ENCODE measurements around the gene TNNT1.
"Not testable (repeated sequence)": the region's sequence is repeated elsewhere in the genome, so short reads cannot be mapped to it uniquely, and the experiment has no call there.

TNNT1 gene

DNA sequence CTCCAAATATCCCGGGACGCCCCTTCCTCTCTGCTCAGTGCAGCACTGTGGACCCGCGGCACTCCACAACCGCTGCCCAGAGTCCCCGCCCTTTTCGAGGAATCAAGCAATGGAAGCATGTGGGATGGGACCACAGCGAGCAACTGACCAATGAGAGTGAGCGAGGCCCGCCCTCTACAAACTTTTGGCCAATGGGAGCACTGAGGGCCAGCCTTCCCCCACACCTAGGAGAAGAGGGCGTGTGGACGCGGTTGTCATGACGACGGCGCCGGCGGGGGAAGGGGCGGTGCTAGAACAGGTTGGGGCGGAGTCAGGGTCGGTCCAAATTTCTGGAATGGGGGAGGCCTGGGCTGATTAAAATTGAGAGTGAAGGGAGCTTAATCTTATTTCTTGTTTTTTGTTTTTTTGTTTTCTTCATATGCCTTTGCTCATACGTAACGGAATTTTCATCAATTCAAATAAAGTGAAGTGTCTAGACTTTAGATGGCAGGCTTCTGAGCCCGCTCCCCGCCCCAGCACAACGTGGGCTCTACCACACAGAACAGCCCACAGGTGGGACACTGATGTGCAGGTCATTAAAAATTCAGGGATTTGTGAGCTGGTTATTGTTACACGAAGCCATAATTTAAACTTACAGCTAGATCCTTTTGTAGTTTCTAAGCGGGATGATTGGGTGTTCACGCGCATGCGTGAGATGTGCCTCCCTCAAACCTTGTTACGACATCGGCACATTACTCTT is 17.7 kb upstream of the TNNT1 start, which contains the start of gene DNAAF3:
Gene DNAAF3, minus strand, starts transcription at position 84 of the 739 bp plus-strand sequence. CDS start 200 bp downstream, outside the sequence.
- peak; percentile 93 to 95 for DNase-seq

DNA sequence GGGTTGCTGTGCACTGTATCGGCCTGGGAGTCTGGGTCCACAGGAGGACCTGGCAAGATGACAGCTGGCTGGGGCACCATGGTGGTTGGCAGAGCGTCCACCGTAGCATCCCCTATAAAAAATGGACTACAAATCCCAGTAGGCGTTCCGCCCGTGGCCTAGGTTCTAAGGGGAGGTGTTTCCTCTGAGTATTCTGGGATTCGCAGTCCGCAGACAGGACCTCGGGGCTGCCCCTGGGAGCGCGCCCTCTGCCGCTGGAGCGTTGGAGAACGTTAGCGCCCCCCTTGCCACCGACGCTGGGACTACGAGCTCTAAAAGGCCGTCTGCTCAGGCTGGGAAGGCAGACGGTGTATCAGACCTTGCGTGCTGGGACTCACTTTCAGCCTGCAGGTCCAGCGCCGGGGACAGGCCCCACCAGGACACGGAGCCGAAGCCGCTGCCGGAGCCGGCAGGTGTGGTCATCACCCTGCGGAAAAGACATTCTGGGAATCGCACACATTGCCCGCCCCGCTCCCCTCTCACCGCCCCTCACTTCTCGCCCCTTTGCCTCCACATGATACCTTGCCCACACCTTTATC is 17.0 kb upstream of the TNNT1 start:
- DNase-seq, result peak; percentile 78 to 82

DNA sequence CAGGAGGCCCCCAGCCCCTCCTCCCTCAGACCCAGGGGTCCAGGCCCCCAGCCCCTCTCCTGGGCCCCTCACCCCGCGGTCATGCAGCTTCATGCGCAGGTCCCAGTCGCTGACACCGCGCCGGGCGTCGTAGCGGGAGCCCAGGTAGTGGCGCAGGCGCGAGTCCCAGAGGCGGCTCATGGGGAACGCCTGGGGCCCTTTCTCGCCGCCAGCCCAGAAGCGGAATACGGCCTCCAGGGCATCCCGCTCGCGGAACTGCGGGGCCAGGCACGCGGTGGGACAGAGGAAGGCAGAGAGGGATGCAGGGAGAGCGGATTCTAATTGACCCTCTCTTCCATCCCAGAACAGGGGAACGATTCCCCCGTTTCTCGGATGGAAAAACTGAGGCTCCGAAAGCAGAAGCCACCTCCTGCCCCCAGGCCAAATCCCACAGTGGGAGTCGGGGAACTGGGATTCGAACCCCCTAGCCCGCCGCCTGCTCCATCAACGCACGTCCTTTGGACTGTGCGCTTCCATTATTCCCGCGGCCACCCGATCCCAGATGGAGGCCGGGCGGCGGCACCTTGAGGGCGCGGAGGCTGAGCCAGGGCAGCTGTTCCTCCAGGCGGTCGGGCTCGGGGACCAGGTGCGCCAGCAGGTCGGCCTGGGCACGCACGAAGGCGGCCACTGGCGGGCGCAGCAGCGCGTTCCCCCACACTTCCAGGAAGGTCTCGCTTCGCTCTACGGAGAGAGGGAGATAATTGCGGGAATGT is 12.7 kb upstream of the TNNT1 start:
- no peak for DNase-seq

GRCh38 chr19:55160986-55161365 is 12.0 kb upstream of the TNNT1 start:
- no peak for DNase-seq

DNA sequence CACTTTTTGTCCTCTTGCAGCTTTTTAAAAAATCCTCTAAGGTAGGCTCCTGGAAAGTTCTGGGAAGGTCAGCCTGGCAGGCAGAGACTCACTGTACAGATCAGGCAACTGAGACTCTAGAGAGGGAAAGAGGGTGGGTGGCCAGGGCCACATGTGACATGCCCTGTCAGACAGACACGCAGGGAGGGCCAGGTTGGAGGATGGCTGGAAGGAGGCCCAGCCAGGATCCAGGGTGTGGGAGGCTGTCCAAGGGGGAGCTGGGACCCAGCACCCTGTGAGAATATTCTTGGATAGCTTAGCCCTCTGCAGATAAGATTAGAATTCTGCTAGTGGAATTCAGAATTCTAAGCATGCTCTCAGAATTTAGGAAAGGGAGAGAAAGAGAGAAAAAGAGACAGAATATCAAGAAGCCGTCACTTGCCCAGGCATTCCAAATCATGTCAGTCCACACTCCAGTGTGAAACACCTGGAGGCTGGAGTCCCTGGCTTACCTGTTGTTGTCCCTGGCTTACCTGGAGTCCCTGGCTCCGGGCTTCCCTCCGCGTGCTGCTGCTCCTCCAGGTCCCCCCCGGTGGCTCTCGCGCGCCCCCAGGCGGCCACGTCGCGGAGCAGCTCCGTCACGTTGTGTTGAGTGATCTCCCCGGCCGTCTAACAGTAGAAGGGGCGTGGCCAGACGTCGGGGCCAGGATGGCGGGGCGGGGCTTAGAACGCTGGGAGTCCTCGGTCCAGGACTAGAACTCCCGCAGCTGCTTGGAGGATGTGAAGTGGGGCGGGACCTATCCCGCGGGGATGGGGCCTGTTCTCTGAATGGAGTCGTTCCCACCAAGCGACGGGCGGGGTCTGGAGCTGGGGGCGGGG is 11.4 kb upstream of the TNNT1 start:
- peak; percentile 82 to 87 for DNase-seq

DNA sequence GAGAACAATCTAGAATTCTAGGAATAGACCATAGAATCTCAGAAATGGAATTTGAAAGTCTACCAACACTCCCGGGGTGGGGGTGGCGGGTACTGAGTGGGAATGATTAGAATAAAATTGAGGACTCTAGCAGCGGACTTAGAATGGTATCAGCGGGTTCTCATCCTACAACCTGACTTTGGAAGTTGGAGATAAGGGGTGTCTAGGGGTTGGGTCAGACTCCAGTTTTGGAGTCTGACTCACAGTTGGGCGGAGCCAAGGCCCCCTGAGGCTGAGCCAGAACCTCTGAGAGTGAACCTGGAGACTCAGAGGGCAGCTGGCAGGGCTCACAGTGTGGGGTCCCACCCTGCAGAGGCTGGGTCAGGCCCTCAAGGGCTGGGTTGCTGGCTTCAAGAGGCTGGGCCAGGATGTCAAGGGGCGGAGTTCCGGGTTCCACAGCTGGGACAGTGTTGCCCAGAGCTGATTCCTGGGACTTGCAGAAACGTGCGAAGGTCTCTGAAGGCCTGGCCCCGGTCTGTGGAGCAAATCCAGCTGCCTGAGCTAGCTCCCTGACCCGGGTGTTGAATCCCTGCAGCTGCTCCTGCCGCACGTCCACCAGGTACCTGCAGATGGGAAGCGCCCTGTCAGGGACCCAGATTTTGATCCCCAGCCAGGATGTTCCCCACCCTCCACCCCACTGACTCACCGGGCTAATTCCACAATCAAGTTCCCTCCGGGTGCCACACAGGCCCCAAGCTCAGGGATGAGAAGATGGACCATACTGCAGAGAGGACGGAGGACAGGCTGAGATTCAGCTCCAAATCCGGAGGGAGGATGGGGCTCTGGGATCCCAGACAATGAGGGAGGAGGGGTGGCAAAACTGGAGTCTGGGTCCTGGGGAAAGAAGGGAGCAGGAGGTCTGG is 10.1 kb upstream of the TNNT1 start:
- no peak for DNase-seq

- DNase-seq, result no peak
Measured at GRCh38 chr19:55158423-55158822, 9.4 kb upstream of the TNNT1 start.

GRCh38 chr19:55157064-55157908 is 8.3 kb upstream of the TNNT1 start, which contains the start of gene TNNI3:
Gene TNNI3 (minus strand): TSS chr19:55157732. CDS start chr19:55157589, 143 bp downstream.
- DNase-seq, result no peak

- no peak for DNase-seq
Measured at GRCh38 chr19:55156202-55157063, 7.4 kb upstream of the TNNT1 start.

DNA sequence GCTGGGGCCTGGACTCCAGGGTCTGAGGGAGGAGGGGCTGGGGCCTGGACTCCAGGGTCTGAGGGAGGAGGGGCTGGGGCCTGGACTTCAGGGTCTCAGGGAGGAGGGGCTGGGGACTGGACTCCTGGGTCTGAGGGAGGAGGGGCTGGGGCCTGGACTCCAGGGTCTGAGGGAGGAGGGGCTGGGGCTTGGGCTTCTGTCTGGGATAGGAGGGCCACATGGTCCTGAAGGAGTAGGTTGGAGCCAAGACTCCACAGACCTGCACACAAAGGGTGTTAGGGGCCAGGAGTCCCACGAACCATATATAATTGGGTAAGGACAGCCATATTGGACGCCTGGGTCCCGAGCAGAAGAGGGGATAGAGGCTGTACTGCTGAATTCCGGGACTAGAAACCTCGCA is 6.8 kb upstream of the TNNT1 start:
- DNase-seq, result not testable (repeated sequence)

DNA sequence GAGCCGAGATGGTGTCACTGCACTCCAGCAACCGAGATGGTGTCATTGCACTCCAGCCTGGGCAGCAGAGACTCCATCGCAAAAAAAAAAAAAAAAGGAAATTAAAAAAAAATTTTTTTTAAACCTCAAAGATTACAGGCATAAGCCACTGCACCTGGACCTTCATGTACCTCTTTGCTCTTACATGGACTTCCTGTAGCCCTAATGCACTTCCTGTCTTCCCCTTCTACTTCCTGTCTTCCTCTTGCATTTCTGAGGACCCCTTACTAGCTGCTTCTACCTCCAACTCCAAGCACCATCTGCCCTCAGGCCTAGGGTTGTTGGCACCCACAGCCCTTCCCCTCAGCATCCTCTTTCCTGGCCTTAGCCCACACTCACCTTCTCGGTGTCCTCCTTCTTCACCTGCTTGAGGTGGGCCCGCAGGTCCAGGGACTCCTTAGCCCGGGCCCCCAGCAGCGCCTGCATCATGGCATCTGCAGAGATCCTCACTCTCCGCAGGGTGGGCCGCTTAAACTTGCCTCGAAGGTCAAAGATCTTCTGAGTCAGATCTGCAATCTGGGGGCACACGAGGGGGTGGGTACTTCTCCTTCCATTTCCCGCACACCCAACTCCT is 4.8 kb upstream of the TNNT1 start:
- DNase-seq, result no peak

- no peak for DNase-seq
Measured at GRCh38 chr19:55152017-55152416, 3.0 kb upstream of the TNNT1 start.

- DNase-seq, result no peak
Measured at GRCh38 chr19:55147545-55148251, 1.3 kb downstream of the TNNT1 start.

DNA sequence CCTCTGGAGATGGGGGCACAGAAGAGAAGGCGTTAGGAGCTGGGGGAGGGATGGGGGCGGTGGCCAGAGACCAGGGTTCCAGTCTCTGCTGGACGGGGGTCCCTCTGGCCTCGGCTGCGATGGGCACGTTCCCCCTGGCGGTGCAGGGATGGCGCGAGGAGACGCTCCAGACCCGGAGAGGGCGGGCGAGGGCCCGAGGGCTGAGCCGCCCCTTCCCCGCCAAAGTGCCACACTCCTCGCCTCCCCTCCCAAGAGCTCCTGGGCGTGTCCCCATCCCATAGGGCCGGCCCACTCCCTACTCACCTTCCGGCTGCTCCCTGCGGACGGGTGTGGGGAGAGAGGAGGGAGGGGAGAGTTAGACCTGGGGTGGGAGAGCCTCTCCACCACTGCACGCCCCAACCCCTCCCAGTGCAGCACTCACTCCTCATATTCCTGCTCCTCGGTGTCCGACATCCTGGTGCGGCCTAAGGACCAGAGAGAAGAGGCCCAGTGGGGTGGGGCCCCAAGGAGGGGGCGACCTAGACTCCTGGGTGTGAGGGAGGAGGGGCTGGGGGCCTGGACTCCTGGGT is 2.2 kb downstream of the TNNT1 start:
- no peak for DNase-seq

GRCh38 chr19:55146078-55146704 is 2.8 kb downstream of the TNNT1 start:
- peak; percentile 43 to 52 for DNase-seq

GRCh38 chr19:55145232-55145631 is 3.8 kb downstream of the TNNT1 start:
- DNase-seq, result peak; percentile 33 to 51

GRCh38 chr19:55141696-55142095 is 7.3 kb downstream of the TNNT1 start:
- DNase-seq, result no peak

DNA sequence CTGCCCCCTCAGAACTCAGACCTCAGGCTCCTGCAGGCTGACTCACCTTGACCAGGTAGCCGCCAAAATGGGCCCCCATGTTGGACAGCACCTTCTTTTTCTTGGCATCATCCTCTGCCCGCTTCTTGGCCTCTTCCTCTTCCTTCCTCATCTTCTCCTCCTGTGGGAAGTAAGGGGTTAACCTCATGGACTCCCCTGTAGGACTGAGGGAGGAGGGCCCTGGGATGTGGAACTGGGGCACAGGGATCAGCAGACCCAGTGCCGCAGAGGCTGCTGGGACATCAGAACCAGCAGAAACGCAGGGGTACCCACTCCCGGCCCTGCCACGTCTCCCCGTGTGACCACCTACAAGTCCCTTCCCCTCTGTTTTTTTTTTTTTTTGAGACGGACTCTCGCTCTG is 11.1 kb downstream of the TNNT1 start:
- DNase-seq, result no peak
